ENCODE measurements around the gene AP1G2. TPM values are rescaled to one million over a fixed set of nuclear protein-coding genes. Genes with fewer than 3 reads are reported as not detected.

The AP1G2 gene
- total and polyA plus RNA-seq, 2 of the 13 experiments (the other 11 are each of a cell fraction or from before 2014, with no cell fraction given): 96.9 to 611 TPM

DNA sequence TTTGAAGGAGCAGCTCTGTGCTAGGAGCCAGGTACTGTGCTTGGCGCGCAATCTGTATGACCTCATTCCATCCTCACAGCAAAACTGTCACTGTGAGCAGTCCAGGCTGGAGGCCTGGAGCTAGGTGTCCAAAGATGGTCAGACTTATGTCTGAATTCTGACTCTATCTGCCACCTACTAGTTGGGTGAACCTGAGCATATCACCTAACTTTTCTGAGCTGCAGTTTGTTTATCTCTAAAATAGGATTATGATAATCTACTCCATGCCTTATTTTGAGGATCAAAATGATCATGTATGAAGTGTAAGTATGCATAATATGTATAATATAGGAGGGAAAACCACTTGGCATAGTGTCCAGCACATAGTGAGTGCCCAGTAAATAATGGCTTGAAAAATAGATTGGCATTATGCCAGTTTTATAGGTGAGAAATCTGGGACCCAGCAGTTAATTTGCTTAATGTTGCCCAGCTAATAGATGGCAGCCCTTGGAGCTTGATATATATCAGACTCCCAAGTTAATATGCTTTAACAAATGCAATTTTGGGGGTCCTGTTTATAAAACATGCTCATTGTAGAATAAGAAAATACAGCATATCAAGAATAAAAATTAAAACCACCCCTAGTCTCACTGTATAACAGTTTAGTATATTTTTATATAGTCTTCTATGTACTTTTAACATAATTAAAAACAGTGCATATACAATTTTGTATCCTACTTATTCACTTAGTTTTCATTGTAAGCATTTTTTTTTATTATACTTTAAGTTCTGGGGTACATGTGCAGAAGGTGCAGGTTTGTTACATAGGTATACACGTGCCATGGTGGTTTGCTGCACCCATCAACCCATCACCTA is 15.5 kb upstream of the AP1G2 start (continued):
- TF ChIP-seq, protein P1, sequence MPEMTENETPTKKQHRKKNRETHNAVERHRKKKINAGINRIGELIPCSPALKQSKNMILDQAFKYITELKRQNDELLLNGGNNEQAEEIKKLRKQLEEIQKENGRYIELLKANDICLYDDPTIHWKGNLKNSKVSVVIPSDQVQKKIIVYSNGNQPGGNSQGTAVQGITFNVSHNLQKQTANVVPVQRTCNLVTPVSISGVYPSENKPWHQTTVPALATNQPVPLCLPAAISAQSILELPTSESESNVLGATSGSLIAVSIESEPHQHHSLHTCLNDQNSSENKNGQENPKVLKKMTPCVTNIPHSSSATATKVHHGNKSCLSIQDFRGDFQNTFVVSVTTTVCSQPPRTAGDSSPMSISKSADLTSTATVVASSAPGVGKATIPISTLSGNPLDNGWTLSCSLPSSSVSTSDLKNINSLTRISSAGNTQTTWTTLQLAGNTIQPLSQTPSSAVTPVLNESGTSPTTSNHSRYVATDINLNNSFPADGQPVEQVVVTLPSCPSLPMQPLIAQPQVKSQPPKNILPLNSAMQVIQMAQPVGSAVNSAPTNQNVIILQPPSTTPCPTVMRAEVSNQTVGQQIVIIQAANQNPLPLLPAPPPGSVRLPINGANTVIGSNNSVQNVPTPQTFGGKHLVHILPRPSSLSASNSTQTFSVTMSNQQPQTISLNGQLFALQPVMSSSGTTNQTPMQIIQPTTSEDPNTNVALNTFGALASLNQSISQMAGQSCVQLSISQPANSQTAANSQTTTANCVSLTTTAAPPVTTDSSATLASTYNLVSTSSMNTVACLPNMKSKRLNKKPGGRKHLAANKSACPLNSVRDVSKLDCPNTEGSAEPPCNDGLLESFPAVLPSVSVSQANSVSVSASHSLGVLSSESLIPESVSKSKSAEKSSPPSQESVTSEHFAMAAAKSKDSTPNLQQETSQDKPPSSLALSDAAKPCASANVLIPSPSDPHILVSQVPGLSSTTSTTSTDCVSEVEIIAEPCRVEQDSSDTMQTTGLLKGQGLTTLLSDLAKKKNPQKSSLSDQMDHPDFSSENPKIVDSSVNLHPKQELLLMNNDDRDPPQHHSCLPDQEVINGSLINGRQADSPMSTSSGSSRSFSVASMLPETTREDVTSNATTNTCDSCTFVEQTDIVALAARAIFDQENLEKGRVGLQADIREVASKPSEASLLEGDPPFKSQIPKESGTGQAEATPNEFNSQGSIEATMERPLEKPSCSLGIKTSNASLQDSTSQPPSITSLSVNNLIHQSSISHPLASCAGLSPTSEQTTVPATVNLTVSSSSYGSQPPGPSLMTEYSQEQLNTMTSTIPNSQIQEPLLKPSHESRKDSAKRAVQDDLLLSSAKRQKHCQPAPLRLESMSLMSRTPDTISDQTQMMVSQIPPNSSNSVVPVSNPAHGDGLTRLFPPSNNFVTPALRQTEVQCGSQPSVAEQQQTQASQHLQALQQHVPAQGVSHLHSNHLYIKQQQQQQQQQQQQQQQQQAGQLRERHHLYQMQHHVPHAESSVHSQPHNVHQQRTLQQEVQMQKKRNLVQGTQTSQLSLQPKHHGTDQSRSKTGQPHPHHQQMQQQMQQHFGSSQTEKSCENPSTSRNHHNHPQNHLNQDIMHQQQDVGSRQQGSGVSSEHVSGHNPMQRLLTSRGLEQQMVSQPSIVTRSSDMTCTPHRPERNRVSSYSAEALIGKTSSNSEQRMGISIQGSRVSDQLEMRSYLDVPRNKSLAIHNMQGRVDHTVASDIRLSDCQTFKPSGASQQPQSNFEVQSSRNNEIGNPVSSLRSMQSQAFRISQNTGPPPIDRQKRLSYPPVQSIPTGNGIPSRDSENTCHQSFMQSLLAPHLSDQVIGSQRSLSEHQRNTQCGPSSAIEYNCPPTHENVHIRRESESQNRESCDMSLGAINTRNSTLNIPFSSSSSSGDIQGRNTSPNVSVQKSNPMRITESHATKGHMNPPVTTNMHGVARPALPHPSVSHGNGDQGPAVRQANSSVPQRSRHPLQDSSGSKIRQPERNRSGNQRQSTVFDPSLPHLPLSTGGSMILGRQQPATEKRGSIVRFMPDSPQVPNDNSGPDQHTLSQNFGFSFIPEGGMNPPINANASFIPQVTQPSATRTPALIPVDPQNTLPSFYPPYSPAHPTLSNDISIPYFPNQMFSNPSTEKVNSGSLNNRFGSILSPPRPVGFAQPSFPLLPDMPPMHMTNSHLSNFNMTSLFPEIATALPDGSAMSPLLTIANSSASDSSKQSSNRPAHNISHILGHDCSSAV (CRISPR knock-in tag; IDR thresholded peaks at IDR 0.05; ENCODE audit: borderline replicate concordance): no peak
- TF ChIP-seq ZBTB2 (CRISPR knock-in tag; IDR thresholded peaks at IDR 0.05; ENCODE audit: low read depth): no peak
- TF ChIP-seq PHF8 (CRISPR knock-in tag; IDR thresholded peaks at IDR 0.05): no peak; the same call in 1 of the 2 replicates
- no peak for TF ChIP-seq ZNF709 (CRISPR knock-in tag; IDR thresholded peaks at IDR 0.05)
- TF ChIP-seq EEA1 (CRISPR knock-in tag; IDR thresholded peaks at IDR 0.05; ENCODE audit: borderline replicate concordance): no peak
- 0 out of 2 replicates have a peak, but pooled peaks have one; percentile 17 for TF ChIP-seq ZNF337 (CRISPR knock-in tag; IDR thresholded peaks at IDR 0.05; ENCODE audit: borderline replicate concordance, low read depth)
- TF ChIP-seq ZNF33A (CRISPR knock-in tag; IDR thresholded peaks at IDR 0.05; ENCODE audit: borderline replicate concordance): no peak
- peak; percentile 9; the same call in 1 of the 2 replicates for TF ChIP-seq ZNF362 (CRISPR knock-in tag; IDR thresholded peaks at IDR 0.05; ENCODE audit: borderline replicate concordance)
- TF ChIP-seq AGO1 (IDR thresholded peaks at IDR 0.05; ENCODE audit: low read depth, low read length, poor library complexity, severe bottlenecking): no peak
- TF ChIP-seq, protein P2, sequence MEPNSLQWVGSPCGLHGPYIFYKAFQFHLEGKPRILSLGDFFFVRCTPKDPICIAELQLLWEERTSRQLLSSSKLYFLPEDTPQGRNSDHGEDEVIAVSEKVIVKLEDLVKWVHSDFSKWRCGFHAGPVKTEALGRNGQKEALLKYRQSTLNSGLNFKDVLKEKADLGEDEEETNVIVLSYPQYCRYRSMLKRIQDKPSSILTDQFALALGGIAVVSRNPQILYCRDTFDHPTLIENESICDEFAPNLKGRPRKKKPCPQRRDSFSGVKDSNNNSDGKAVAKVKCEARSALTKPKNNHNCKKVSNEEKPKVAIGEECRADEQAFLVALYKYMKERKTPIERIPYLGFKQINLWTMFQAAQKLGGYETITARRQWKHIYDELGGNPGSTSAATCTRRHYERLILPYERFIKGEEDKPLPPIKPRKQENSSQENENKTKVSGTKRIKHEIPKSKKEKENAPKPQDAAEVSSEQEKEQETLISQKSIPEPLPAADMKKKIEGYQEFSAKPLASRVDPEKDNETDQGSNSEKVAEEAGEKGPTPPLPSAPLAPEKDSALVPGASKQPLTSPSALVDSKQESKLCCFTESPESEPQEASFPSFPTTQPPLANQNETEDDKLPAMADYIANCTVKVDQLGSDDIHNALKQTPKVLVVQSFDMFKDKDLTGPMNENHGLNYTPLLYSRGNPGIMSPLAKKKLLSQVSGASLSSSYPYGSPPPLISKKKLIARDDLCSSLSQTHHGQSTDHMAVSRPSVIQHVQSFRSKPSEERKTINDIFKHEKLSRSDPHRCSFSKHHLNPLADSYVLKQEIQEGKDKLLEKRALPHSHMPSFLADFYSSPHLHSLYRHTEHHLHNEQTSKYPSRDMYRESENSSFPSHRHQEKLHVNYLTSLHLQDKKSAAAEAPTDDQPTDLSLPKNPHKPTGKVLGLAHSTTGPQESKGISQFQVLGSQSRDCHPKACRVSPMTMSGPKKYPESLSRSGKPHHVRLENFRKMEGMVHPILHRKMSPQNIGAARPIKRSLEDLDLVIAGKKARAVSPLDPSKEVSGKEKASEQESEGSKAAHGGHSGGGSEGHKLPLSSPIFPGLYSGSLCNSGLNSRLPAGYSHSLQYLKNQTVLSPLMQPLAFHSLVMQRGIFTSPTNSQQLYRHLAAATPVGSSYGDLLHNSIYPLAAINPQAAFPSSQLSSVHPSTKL (CRISPR knock-in tag; IDR thresholded peaks at IDR 0.05): no peak
- no peak for TF ChIP-seq SYNCRIP (IDR thresholded peaks at IDR 0.05; ENCODE audit: insufficient read depth, low read depth, low read length)
- TF ChIP-seq MED13 (CRISPR knock-in tag; IDR thresholded peaks at IDR 0.05): no peak; the same call in 1 of the 2 replicates
